Activated CD8-positive, alpha-beta T cell treated with anti-CD3 and anti-CD28 coated beads, Interleukin-2, amount 10 ng/mL, durations not matched to agents 7 days and 5 days (primary cell): ENCODE results near the gene PLPP3. TPM values are rescaled to one million over a fixed set of nuclear protein-coding genes. Genes with fewer than 3 reads are reported as not detected.
"Not testable (repeated sequence)": the region's sequence is repeated elsewhere in the genome, so short reads cannot be mapped to it uniquely, and the experiment has no call there.

Experiments
- ATAC-seq: fragments of 150-1000 bp; cut with Tn5 transposase; one replicate; pipeline ENCODE4 v1.10.0; 2021; ENCODE audit warnings: moderate library complexity
- CTCF ChIA-PET: fragments of 350-600 bp; sonication (Branson Sonifier 250); formaldehyde crosslinking; loops from one replicate; lab custom pipeline; 2021; ENCODE audit warnings: antibody characterized with exemption; lab: Charles Lee
- POLR2A ChIA-PET: fragments of 350-600 bp; sonication (Branson Sonifier 250); formaldehyde crosslinking; loops from one replicate; lab custom pipeline; 2021; ENCODE audit warnings: antibody characterized with exemption; lab: Charles Lee
- DNase-seq: peaks from one replicate; pipeline ENCODE4 v3.0.0-alpha.2; 2020
- H3K27ac Mint-ChIP-seq: one replicate; pipeline ENCODE4 v1.8.0; 2021; ENCODE audit warnings: mild to moderate bottlenecking, mixed read lengths
- H3K27me3 Mint-ChIP-seq: one replicate; pipeline ENCODE4 v1.8.0; 2021; ENCODE audit warnings: low read depth, mixed read lengths
- H3K36me3 Mint-ChIP-seq: one replicate; pipeline ENCODE4 v1.8.0; 2021; ENCODE audit warnings: low read depth, mixed read lengths
- H3K4me1 Mint-ChIP-seq: one replicate; pipeline ENCODE4 v1.8.0; 2021; ENCODE audit warnings: low read depth, mixed read lengths
- H3K4me3 Mint-ChIP-seq: one replicate; pipeline ENCODE4 v1.8.0; 2021; ENCODE audit warnings: mild to moderate bottlenecking, mixed read lengths
- H3K9me3 Mint-ChIP-seq: one replicate; pipeline ENCODE4 v1.8.0; 2022; ENCODE audit warnings: mixed read lengths; ENCODE audit not compliant: insufficient read depth
- total RNA-seq, 2 experiments: library from RNA; stranded (reverse); gene quantifications; one replicate each; pipeline ENCODE4 v1.2.3, GENCODE V29; 2021

Gene PLPP3
- not detected for total RNA-seq

GRCh38 chr1:56578963-56579875 lies at the start of gene PLPP3:
PLPP3 (minus strand) TSS chr1:56579563; CDS start chr1:56579016, 547 bp downstream.
- Mint-ChIP-seq H3K9me3 (no peaks in the 10 kb centered on the region), H3K27ac (no peak within 1 kb of the TSS), H3K27me3 (peaks cover 41% of the 10 kb centered on the region), H3K36me3 (no peaks in the 10 kb centered on the region), H3K4me1 (peaks cover 9% of the 10 kb centered on the region), H3K4me3 (peak within 1 kb of the TSS; percentile 67)
- ChIA-PET POLR2A (no interaction called here), CTCF (no interaction called here)
- ATAC-seq (peak; percentile 73), DNase-seq (no peak)

DNA sequence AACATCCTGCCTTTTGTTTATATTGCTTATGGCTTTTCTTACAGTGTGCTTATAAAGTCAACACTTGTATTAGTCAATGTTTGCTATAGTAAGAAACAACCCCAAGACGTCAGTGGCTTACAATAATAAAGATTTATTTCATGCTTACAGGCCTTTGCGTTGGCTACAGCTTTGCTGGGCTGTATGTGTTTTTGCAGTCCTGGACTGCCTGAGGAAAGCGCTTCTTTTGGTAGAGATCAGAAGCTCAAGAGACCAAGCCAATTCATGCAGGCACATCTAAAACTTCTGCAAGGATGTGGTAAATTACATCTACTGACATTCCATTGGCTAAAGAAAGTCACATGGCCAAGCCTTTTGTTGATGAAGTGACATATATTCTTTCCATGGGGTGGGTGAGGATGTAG lies 48.3 kb upstream of the PLPP3 start:
- no peaks in the 10 kb centered on the region for H3K9me3 Mint-ChIP-seq
- no peak overlapping the region for H3K4me3 Mint-ChIP-seq
- no peaks in the 10 kb centered on the region for H3K4me1 Mint-ChIP-seq
- ATAC-seq (no peak), DNase-seq (no peak)
- no peaks in the 10 kb centered on the region for H3K27me3 Mint-ChIP-seq
- H3K27ac Mint-ChIP-seq: no peak overlapping the region
- ChIA-PET CTCF (no interaction called here), POLR2A (no interaction called here)
- no peaks in the 10 kb centered on the region for H3K36me3 Mint-ChIP-seq

DNA sequence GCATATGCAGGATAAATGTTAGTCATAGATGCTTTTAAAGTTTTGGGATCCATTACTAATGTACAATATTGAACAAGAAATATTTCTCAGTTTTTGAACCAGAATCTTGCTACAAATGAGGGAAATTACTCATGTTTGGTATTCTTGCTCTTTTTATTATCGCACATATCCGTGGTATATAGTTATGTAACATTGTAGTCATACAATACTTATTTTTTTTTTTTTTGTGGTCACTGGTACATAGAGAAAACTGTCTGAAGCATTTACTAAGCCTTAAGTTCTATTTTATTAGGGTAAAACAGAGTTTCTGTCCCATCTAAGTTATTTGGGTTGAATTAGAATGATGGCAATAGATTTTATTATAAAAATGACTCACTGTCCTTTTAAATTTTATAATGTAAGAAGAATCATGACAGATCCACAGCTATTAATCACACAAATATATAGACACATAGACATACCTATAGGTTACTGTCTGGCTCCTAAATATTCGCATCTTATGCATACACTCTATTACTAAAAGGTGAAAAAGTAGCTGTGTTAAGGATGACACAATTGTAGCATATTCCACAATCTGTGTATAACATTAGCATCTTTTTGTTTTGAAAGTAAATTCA lies 47.8 kb upstream of the PLPP3 start:
- POLR2A ChIA-PET: no interaction called here
- CTCF ChIA-PET: no interaction called here
- no peaks in the 10 kb centered on the region for H3K9me3 Mint-ChIP-seq
- H3K36me3 Mint-ChIP-seq: no peaks in the 10 kb centered on the region
- DNase-seq (no peak), ATAC-seq (no peak)
- no peak overlapping the region for H3K4me3 Mint-ChIP-seq
- no peaks in the 10 kb centered on the region for H3K27me3 Mint-ChIP-seq
- H3K27ac Mint-ChIP-seq: no peak overlapping the region
- H3K4me1 Mint-ChIP-seq: no peaks in the 10 kb centered on the region

DNA sequence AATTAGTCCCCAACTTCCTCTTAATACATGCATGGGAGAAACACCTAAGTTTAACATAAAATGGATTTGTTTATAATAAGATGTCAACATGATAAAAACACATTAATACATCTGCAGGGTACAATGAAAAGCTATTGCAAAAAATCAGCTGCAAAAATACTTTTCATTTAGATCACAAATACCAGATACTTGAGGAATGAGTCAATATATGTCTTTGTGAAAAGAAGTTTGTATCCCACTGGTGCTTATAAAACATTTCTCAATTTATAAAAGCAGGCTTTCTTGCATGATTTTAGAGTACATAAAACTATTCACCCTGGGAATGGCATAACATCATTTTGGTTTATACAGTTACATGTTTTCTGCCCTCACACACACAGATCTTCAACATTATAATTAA lies 47.2 kb upstream of the PLPP3 start:
- no peak for DNase-seq
- Mint-ChIP-seq H3K4me1 (no peaks in the 10 kb centered on the region), H3K36me3 (no peaks in the 10 kb centered on the region), H3K9me3 (no peaks in the 10 kb centered on the region), H3K27me3 (no peaks in the 10 kb centered on the region), H3K27ac (no peak overlapping the region), H3K4me3 (no peak overlapping the region)
- POLR2A ChIA-PET: no interaction called here
- no peak for ATAC-seq
- CTCF ChIA-PET: no interaction called here

DNA sequence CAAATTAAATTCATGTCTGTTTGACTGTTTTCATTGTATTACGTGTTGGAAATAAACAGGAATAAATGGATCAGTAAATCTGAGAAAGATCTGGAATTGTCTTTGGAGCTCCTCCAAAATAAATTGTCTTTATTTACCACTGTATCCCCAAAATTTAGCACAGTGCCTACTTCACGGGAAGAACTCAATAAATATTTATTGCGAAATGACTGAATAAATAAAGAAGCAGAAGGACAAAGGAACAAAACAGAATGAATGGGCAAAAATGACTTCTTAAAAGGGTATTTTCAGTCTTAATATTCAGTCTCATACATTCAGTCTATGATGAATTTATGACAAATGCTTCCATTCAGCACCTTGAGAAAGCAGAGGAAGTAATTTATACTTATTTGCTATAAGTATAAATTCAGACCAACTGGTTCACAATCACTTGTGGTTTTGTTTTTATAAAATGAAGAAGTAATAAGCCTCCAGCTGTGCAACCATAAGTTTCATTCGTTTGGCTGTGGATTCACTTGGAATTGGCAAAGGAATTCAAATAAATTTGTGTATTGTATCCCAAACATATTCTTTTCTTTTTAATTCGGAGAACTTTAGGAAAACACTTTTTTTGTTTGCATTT lies 46.6 kb upstream of the PLPP3 start:
- H3K9me3 Mint-ChIP-seq: no peaks in the 10 kb centered on the region
- CTCF ChIA-PET: no interaction called here
- no peaks in the 10 kb centered on the region for H3K36me3 Mint-ChIP-seq
- no peak overlapping the region for H3K4me3 Mint-ChIP-seq
- ATAC-seq (no peak), DNase-seq (no peak)
- H3K27ac Mint-ChIP-seq: no peak overlapping the region
- no peaks in the 10 kb centered on the region for H3K27me3 Mint-ChIP-seq
- H3K4me1 Mint-ChIP-seq: no peaks in the 10 kb centered on the region
- POLR2A ChIA-PET: no interaction called here

GRCh38 chr1:56617141-56617540 lies 37.8 kb upstream of the PLPP3 start:
- no peak for ATAC-seq
- DNase-seq: no peak
- POLR2A ChIA-PET: interaction anchor here (0.6 kb wide), 1 partner anchor 1259 kb away, joined by 3 read pairs; no protein-coding TSS in a partner anchor

GRCh38 chr1:56610770-56611169 lies 31.4 kb upstream of the PLPP3 start:
- H3K4me1 Mint-ChIP-seq, H3K36me3 Mint-ChIP-seq, H3K9me3 Mint-ChIP-seq, CTCF ChIA-PET, H3K4me3 Mint-ChIP-seq, POLR2A ChIA-PET, H3K27me3 Mint-ChIP-seq, DNase-seq, ATAC-seq, H3K27ac Mint-ChIP-seq: not testable (repeated sequence)

More at GRCh38 chr1:56617141-56617540, 37.8 kb upstream of the PLPP3 start:
- CTCF ChIA-PET: no interaction called here
- no peaks in the 10 kb centered on the region for H3K4me1 Mint-ChIP-seq
- H3K27ac Mint-ChIP-seq: no peak overlapping the region
- no peaks in the 10 kb centered on the region for H3K9me3 Mint-ChIP-seq
- no peak overlapping the region for H3K4me3 Mint-ChIP-seq
- H3K36me3 Mint-ChIP-seq: no peaks in the 10 kb centered on the region
- no peaks in the 10 kb centered on the region for H3K27me3 Mint-ChIP-seq

- CTCF ChIA-PET, H3K4me3 Mint-ChIP-seq, POLR2A ChIA-PET, H3K27ac Mint-ChIP-seq, H3K4me1 Mint-ChIP-seq, H3K27me3 Mint-ChIP-seq, H3K9me3 Mint-ChIP-seq, ATAC-seq, DNase-seq, H3K36me3 Mint-ChIP-seq: not testable (repeated sequence)
These were observed 30.7 kb upstream of the PLPP3 start for GRCh38 chr1:56610097-56610496.

- DNase-seq, ATAC-seq, H3K36me3 Mint-ChIP-seq, H3K4me1 Mint-ChIP-seq, CTCF ChIA-PET, H3K4me3 Mint-ChIP-seq, H3K9me3 Mint-ChIP-seq, H3K27ac Mint-ChIP-seq, POLR2A ChIA-PET, H3K27me3 Mint-ChIP-seq: not testable (repeated sequence)
These were observed 16.2 kb upstream of the PLPP3 start for GRCh38 chr1:56595397-56596191.

- ATAC-seq: no peak
- H3K4me1 Mint-ChIP-seq: no peaks in the 10 kb centered on the region
- no peak overlapping the region for H3K4me3 Mint-ChIP-seq
- H3K27me3 Mint-ChIP-seq: no peaks in the 10 kb centered on the region
- H3K36me3 Mint-ChIP-seq: no peaks in the 10 kb centered on the region
- no peak for DNase-seq
- no peak overlapping the region for H3K27ac Mint-ChIP-seq
- H3K9me3 Mint-ChIP-seq: no peaks in the 10 kb centered on the region
- ChIA-PET CTCF (no interaction called here), POLR2A (no interaction called here)
These were observed 12.5 kb upstream of the PLPP3 start for GRCh38 chr1:56591909-56592308.

- POLR2A ChIA-PET: no interaction called here
- Mint-ChIP-seq H3K9me3 (no peaks in the 10 kb centered on the region), H3K4me1 (no peaks in the 10 kb centered on the region), H3K36me3 (no peaks in the 10 kb centered on the region), H3K27ac (no peak overlapping the region), H3K4me3 (no peak overlapping the region), H3K27me3 (no peaks in the 10 kb centered on the region)
- ATAC-seq (no peak), DNase-seq (no peak)
- CTCF ChIA-PET: no interaction called here
These were observed 11.2 kb upstream of the PLPP3 start for GRCh38 chr1:56590520-56591011.
